A549 (cell line): ENCODE results near the gene GRAMD1A. TPM values are rescaled to one million over a fixed set of nuclear protein-coding genes. Genes with fewer than 3 reads are reported as not detected.
"Not testable (repeated sequence)": the region's sequence is repeated elsewhere in the genome, so short reads cannot be mapped to it uniquely, and the experiment has no call there.

Experiments
- ATAC-seq, 2 experiments: fragments of 200-7000 bp in 1 of 2; fragments of >200 bp in 1 of 2; cut with Nextera tagmentation in 1 of 2; cut with Tn5 transposase in 1 of 2; 3 replicates each; pipeline versions ENCODE4 v1.8.0 to v1.9.1; 2018 to 2020; ENCODE audit warnings: mild to moderate bottlenecking in 1 of 2, moderate library complexity in 1 of 2
- CTCF ChIA-PET: fragments of 300-600 bp; sonication (Branson Sonifier 250); formaldehyde crosslinking; extraction: SDS; loops from one replicate; lab custom pipeline; 2021; ENCODE audit warnings: antibody characterized with exemption, inconsistent platforms; lab: Yijun Ruan, JAX
- POLR2A ChIA-PET: fragments of 350-600 bp; formaldehyde crosslinking; extraction: SDS; loops from one replicate; lab custom pipeline; 2021; ENCODE audit warnings: antibody characterized with exemption, inconsistent platforms; lab: Yijun Ruan, JAX
- DNase-seq, 2 experiments: peaks; one replicate each; pipeline versions ENCODE4 v3.0.0 to v3.0.0-alpha.2; 2011 to 2016; ENCODE audit warnings: low read depth in 1 of 2, low spot score in 1 of 2
- FAIRE-seq: peaks from 2 replicates; lab custom pipeline; 2011; peaks lifted over from hg19 to GRCh38; lab: Jason Lieb, UNC
- H3K27ac ChIP-seq, 2 experiments: fragments of >200 bp; sonication (Bioruptor Twin); formaldehyde crosslinking; 3 replicates each; pipeline ENCODE4 v1.5.1; 2016 to 2017
- H3K4me1 ChIP-seq: fragments of >200 bp; sonication (Bioruptor Twin); formaldehyde crosslinking; 3 replicates; pipeline ENCODE4 v1.6.1; 2016
- H3K4me2 ChIP-seq: fragments of >200 bp; sonication (Bioruptor Twin); formaldehyde crosslinking; 3 replicates; pipeline ENCODE4 v1.6.1; 2016
- H3K4me3 ChIP-seq: fragments of >200 bp; sonication (Bioruptor Twin); formaldehyde crosslinking; 3 replicates; pipeline ENCODE4 v1.5.1; 2016
- H3K9me3 ChIP-seq: fragments of >200 bp; sonication (Bioruptor Twin); formaldehyde crosslinking; 3 replicates; pipeline ENCODE4 v1.6.1; 2016
- BHLHE40 ChIP-seq: IDR thresholded peaks from 2 replicates; pipeline ENCODE4 v1.6.1; 2012; ENCODE audit warnings: low read depth, low read length, inconsistent platforms
- CHD2 ChIP-seq: fragments of 150-350 bp; IDR thresholded peaks from 2 replicates; pipeline ENCODE4 v1.6.1; 2014; ENCODE audit warnings: low read length; ENCODE audit not compliant: partially characterized antibody
- FOSL2 ChIP-seq, 2 experiments: fragments of 450-650 bp in 1 of 2; fragments of >200 bp in 1 of 2; sonication (Bioruptor Twin) in 1 of 2; formaldehyde crosslinking; IDR thresholded peaks; 2 replicates each; pipeline versions ENCODE4 v1.5.0 to v1.6.1; 2016 to 2020; ENCODE audit warnings: mild to moderate bottlenecking in 1 of 2, moderate library complexity in 1 of 2
- HDAC2 ChIP-seq: fragments of 200-600 bp; sonication (generic); IDR thresholded peaks from 2 replicates; pipeline ENCODE4 v1.6.1; 2016
- HEYL ChIP-seq: fragments of 250-450 bp; sonication (Bioruptor Pico); IDR thresholded peaks from 2 replicates; pipeline ENCODE4 v1.8.0; 2021; ENCODE audit warnings: mild to moderate bottlenecking, moderate library complexity
- HOXA7 ChIP-seq: fragments of 250-450 bp; sonication (Bioruptor Pico); IDR thresholded peaks from 2 replicates; pipeline ENCODE4 v1.5.0; 2020; ENCODE audit warnings: mild to moderate bottlenecking, moderate library complexity
- JUN ChIP-seq, 2 experiments: fragments of >200 bp; sonication (Bioruptor Twin); formaldehyde crosslinking; IDR thresholded peaks; 2 replicates in 1 of 2; 3 replicates in 1 of 2; pipeline ENCODE4 v1.6.1; 2016 to 2017
- JUNB ChIP-seq: fragments of >200 bp; sonication (Bioruptor Twin); formaldehyde crosslinking; IDR thresholded peaks from 2 replicates; pipeline ENCODE4 v1.6.1; 2016
- KDM5A ChIP-seq: fragments of 200-600 bp; sonication (generic); IDR thresholded peaks from 2 replicates; pipeline ENCODE4 v1.6.1; 2016; ENCODE audit warnings: antibody characterized with exemption, mild to moderate bottlenecking
- NR3C1 ChIP-seq: fragments of >200 bp; sonication (Bioruptor Twin); formaldehyde crosslinking; IDR thresholded peaks from 3 replicates; pipeline ENCODE4 v1.6.1; 2017
- RARB ChIP-seq: fragments of 250-450 bp; sonication (Bioruptor Pico); IDR thresholded peaks from 2 replicates; pipeline ENCODE4 v1.8.0; 2021; ENCODE audit warnings: mild to moderate bottlenecking, moderate library complexity
- TFCP2L1 ChIP-seq: fragments of 250-450 bp; sonication (Bioruptor Pico); IDR thresholded peaks from 2 replicates; pipeline ENCODE4 v1.5.0; 2021; ENCODE audit warnings: mild to moderate bottlenecking
- WGBS: methylation state at CpG from one replicate; pipeline ENCODE4 v1.1.6; 2017; ENCODE audit errors: missing lambda C conversion rate; 5-methylcytosine and 5-hydroxymethylcytosine counted together
- polyA plus RNA-seq, 4 experiments: library from polyadenylated mRNA; depleted of rRNA in 3 of 4; stranded (reverse); fragments of >200 nt; fragmentation: RNase III in 1 of 4; extraction: RNeasy Plus Mini Kit Qiagen cat#74134 plus additional on column Dnase treatment in 1 of 4; gene quantifications; 2 replicates in 3 of 4; 3 replicates in 1 of 4; pipeline ENCODE4 v1.2.3, GENCODE V29; 2011 to 2017
- TF ChIP-seq, protein P1 (sequence below): IDR thresholded peaks from 2 replicates; pipeline ENCODE4 v1.6.1; 2012
- TF ChIP-seq, protein P2 (sequence below): fragments of 250-450 bp; sonication (Bioruptor Pico); IDR thresholded peaks from 2 replicates; pipeline ENCODE4 v1.5.0; 2020; ENCODE audit warnings: low read depth, mild to moderate bottlenecking, moderate library complexity
- TF ChIP-seq, protein P3 (sequence below): fragments of >200 bp; sonication (Bioruptor Twin); formaldehyde crosslinking; IDR thresholded peaks from 2 replicates; pipeline ENCODE4 v1.6.1; 2016
- TF ChIP-seq, protein P4 (sequence below): fragments of 150-350 bp; IDR thresholded peaks from 2 replicates; pipeline ENCODE4 v1.6.1; 2014; ENCODE audit warnings: low read depth, mild to moderate bottlenecking, low read length

Gene GRAMD1A
- polyA plus RNA-seq, 2 of the 4 experiments (the other 2 are of a cell fraction), result 128 to 184 TPM

DNA sequence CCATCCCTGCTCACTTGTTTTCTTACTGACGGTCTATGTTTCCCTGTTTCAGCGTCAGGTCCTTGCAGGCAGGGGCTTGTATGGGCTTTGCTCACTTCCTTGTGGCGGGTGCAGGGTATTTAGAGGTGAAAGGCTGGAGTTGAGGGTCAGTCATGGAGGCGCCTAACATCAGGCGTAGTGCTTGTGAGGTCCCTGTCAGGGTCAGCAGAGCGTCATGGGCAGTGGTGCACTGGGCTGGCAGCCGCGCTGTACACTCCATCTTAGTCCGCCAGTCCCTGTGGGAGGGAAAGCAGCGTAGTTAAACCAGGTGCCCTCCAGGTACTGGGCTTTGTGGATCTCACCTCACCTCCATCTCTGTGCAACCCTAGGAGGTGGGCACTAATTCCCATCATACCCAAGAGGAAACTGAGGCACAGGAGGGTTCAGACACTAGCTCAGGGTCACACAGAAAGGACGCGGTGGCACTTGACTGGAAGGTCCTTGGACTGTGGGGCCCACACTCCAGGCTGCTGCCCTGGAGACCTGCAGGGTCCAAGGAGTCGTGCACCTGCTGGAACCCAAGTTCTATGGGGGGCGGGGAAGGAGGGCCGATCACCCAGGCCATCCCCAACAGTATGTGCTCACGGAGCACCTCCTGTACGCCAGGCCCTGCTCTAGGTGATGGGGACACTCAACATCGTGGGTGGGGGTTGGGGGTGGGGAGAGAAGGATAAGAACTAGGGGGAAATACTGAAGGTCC, 4.6 kb downstream of the GRAMD1A start:
- Histone ChIP-seq H3K9me3 (no peaks in the 10 kb centered on the region), H3K4me1 (peaks cover 78% of the 10 kb centered on the region), H3K4me2 (peak overlapping the region; percentile 76), H3K4me3 (peak overlapping the region; percentile 13; the same call in 1 of the 3 replicates), H3K27ac (peak overlapping the region; percentile 93 to 94)
- DNase-seq, result no peak
- CTCF ChIA-PET, result interaction anchor here (2.1 to 61.4 kb wide), 4 partner anchors 7 to 40 kb away, joined by 10 to 1860 read pairs (median 939); partner anchors contain the start of genes GRAMD1A, SCN1B and ZNF792
- POLR2A ChIA-PET, result interaction anchor here (0.9 kb wide), 1 partner anchor 41 kb away, joined by 3 read pairs; no protein-coding TSS in a partner anchor
- WGBS, result 92% methylated on average over 14 of the region's 18 CpGs
- TF ChIP-seq JUN (IDR thresholded peaks at IDR 0.05) (0 out of 5 replicates have a peak, but pooled peaks of 1 of the 2 experiments have one; percentile 7), BHLHE40 (no peak)
- ATAC-seq, result no peak
- FAIRE-seq, result no peak

DNA sequence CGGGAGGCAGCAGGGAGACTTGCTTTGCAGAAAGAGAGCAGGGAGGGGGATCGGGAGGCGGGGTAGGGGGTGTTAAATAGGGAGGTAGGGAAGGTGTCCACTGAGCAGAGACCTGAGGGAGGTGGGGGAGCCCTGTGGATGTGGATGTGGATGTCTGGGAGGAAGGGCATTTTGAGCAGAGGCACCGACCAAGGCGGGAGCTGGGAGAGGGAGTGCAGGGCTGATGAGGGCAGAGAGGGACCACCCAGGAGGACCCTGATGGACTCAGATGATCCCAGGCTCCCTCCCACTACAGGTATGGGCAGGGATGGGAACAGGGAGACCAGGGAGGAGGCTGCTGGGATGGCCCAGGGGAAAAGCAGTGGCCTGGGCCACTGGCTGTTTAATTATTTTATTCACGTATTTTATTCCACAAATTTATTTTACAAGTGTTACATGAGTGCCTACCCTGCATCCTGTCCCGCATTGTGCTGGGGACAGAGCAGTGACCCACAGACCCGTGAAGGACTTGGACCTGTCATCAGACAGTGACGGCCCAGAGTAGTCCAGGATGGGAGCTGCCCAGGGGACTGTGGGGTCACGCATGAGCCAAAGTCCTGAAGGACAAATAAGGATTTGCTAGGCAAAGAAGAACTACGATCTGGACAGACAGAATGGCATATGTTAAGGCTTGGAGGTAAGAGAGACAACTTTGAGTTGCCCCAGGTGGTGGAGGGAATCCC, 5.3 kb downstream of the GRAMD1A start:
- H3K4me1 ChIP-seq, result peaks cover 78% of the 10 kb centered on the region
- no peaks in the 10 kb centered on the region for H3K9me3 ChIP-seq
- TF ChIP-seq JUNB (no peak), FOSL2 (IDR thresholded peaks at IDR 0.05) (no peak), FOSL2 (CRISPR knock-in tag; IDR thresholded peaks at IDR 0.05) (no peak), RARB (CRISPR knock-in tag) (no peak), KDM5A (no peak), CHD2 (no peak), JUN (IDR thresholded peaks at IDR 0.05) (no peak; a peak in 1 of 5 replicates), HOXA7 (CRISPR knock-in tag) (0 out of 2 replicates have a peak, but pooled peaks have one; percentile 39), NR3C1 (no peak)
- TF ChIP-seq, protein P1, sequence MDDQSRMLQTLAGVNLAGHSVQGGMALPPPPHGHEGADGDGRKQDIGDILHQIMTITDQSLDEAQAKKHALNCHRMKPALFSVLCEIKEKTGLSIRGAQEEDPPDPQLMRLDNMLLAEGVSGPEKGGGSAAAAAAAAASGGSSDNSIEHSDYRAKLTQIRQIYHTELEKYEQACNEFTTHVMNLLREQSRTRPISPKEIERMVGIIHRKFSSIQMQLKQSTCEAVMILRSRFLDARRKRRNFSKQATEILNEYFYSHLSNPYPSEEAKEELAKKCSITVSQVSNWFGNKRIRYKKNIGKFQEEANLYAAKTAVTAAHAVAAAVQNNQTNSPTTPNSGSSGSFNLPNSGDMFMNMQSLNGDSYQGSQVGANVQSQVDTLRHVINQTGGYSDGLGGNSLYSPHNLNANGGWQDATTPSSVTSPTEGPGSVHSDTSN, result 0 out of 2 replicates have a peak, but pooled peaks have one; percentile 9
- TF ChIP-seq, protein P2, sequence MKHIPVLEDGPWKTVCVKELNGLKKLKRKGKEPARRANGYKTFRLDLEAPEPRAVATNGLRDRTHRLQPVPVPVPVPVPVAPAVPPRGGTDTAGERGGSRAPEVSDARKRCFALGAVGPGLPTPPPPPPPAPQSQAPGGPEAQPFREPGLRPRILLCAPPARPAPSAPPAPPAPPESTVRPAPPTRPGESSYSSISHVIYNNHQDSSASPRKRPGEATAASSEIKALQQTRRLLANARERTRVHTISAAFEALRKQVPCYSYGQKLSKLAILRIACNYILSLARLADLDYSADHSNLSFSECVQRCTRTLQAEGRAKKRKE, result no peak
- TF ChIP-seq, protein P3, sequence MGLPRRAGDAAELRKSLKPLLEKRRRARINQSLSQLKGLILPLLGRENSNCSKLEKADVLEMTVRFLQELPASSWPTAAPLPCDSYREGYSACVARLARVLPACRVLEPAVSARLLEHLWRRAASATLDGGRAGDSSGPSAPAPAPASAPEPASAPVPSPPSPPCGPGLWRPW, result no peak
- TF ChIP-seq, protein P4, sequence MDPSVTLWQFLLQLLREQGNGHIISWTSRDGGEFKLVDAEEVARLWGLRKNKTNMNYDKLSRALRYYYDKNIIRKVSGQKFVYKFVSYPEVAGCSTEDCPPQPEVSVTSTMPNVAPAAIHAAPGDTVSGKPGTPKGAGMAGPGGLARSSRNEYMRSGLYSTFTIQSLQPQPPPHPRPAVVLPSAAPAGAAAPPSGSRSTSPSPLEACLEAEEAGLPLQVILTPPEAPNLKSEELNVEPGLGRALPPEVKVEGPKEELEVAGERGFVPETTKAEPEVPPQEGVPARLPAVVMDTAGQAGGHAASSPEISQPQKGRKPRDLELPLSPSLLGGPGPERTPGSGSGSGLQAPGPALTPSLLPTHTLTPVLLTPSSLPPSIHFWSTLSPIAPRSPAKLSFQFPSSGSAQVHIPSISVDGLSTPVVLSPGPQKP, result no peak
- H3K27ac ChIP-seq, result peak overlapping the region; percentile 93 to 94
- DNase-seq (no peak), FAIRE-seq (peak; percentile 18), ATAC-seq (no peak)
- 58% methylated on average over 8 of the region's 11 CpGs for WGBS
- H3K4me3 ChIP-seq, result peak overlapping the region; percentile 13; the same call in 2 of the 3 replicates
- POLR2A ChIA-PET, result interaction anchor here (0.9 to 3.7 kb wide), 13 partner anchors 8 to 272 kb away, joined by 3 to 45 read pairs (median 6); partner anchors contain the start of genes SCN1B, ZNF181 and ZNF30
- peak overlapping the region; percentile 76 for H3K4me2 ChIP-seq
- CTCF ChIA-PET, result interaction anchor here (0.8 to 61.4 kb wide), 11 partner anchors 7 to 138 kb away, joined by 3 to 1860 read pairs (median 5); partner anchors contain the start of genes FXYD7, GRAMD1A, SCN1B and ZNF792

DNA sequence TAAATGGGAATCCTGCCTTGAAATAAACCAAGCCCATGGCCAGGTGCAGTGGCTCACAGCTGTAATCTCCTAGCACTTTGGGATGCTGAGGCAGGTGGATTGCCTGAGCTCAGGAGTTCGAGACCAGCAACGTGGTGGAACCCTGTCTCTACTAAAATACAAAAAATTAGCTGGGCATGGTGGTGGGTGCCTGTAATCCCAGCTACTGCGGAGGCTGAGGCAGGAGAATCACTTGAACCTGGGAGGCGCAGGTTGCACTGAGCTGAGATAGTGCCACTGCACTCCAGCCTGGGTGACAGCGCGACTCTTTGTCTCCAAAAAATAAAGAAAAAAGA, 5.9 kb downstream of the GRAMD1A start:
- ChIA-PET CTCF (interaction anchor here (0.8 to 61.4 kb wide), 12 partner anchors 6 to 138 kb away, joined by 3 to 1860 read pairs (median 5); partner anchors contain the start of genes FXYD7, GRAMD1A, SCN1B and ZNF792), POLR2A (interaction anchor here (0.6 to 3.7 kb wide), 16 partner anchors 9 to 635 kb away, joined by 3 to 45 read pairs (median 6); partner anchors contain the start of genes SCN1B, ZNF181, ZNF30 and ZNF302)
- not testable (repeated sequence) for DNase-seq, H3K9me3 ChIP-seq
- peak overlapping the region; percentile 76 for H3K4me2 ChIP-seq
- H3K4me3 ChIP-seq, result peak overlapping the region; percentile 13; the same call in 2 of the 3 replicates
- H3K27ac ChIP-seq, result peak overlapping the region; percentile 93 to 94
- 5% methylated on average over 6 of the region's 6 CpGs for WGBS
- peak; percentile 57; the same call in 1 of the 2 replicates for TF ChIP-seq HEYL (CRISPR knock-in tag)
- TF ChIP-seq, protein P2, result 0 out of 2 replicates have a peak, but pooled peaks have one; percentile 47
- TF ChIP-seq HDAC2, result 0 out of 2 replicates have a peak, but pooled peaks have one; percentile 25
- peak; percentile 41; the same call in 1 of the 2 replicates for TF ChIP-seq HOXA7 (CRISPR knock-in tag)
- peak; percentile 4; the same call in 1 of the 2 replicates for TF ChIP-seq TFCP2L1 (CRISPR knock-in tag)
- ATAC-seq, result peak in 1 of 2 experiments; percentile 1; a peak in 3 of 6 replicates
- peaks cover 78% of the 10 kb centered on the region for H3K4me1 ChIP-seq
- FAIRE-seq, result peak; percentile 36
